Esophagus squamous epithelium (tissue), 5 donors: ENCODE measurements around the gene FABP7. TPM values are rescaled to one million over a fixed set of nuclear protein-coding genes. Genes with fewer than 3 reads are reported as not detected.

Source experiments
- DNase-seq: peaks from one replicate; lab custom pipeline; 2025; lab: John Stamatoyannopoulos, UW
- H3K27ac ChIP-seq, 4 donors: fragments of 200-600 bp; sonication (generic); one replicate each; pipeline ENCODE4 v1.5.1; 2016 to 2019; ENCODE audit warnings: mild to moderate bottlenecking in 1 of 4
- H3K27me3 ChIP-seq, 4 donors: fragments of 200-600 bp; sonication (generic); 1 replicate in 3 of 4; 2 replicates in 1 of 4; pipeline versions ENCODE4 v1.5.1 to v1.6.0; 2017 to 2021; ENCODE audit warnings: antibody characterized with exemption in 1 of 4
- H3K36me3 ChIP-seq, 3 donors: fragments of 200-600 bp; sonication (generic); one replicate each; pipeline ENCODE4 v1.5.1; 2016 to 2019
- H3K4me1 ChIP-seq, 3 donors: fragments of 200-600 bp; sonication (generic); one replicate each; pipeline ENCODE4 v1.5.1; 2017 to 2019
- H3K4me3 ChIP-seq, 4 donors: fragments of 200-600 bp; sonication (generic); 1 replicate in 3 of 4; 2 replicates in 1 of 4; pipeline ENCODE4 v1.5.1; 2016 to 2019; ENCODE audit warnings: mild to moderate bottlenecking in 2 of 4, moderate library complexity in 1 of 4
- H3K9me3 ChIP-seq, 3 donors: fragments of 200-600 bp; sonication (generic); one replicate each; pipeline ENCODE4 v1.5.1; 2016 to 2019
- POLR2A ChIP-seq, 4 donors: fragments of 450-650 bp; IDR thresholded peaks; one replicate each; pipeline ENCODE4 v1.6.1; 2017; ENCODE audit warnings: antibody characterized with exemption in 4 of 4, mild to moderate bottlenecking in 4 of 4, moderate library complexity in 3 of 4
- WGBS, 2 donors: methylation state at CpG; one replicate each; pipeline ENCODE4 v1.1.5; 2018; 5-methylcytosine and 5-hydroxymethylcytosine counted together
- intact Hi-C: fragments of 100-400 bp; cut with DNase I; formaldehyde crosslinking; loops from one replicate; pipeline ENCODE4 v1.15.0; 2022
- total RNA-seq, 4 donors: library from RNA; depleted of rRNA; stranded (reverse); fragments of >200 nt; gene quantifications; one replicate each; pipeline ENCODE4 v1.1.0, GENCODE V29; 2016
- TF ChIP-seq, protein P1 (sequence below), 6 experiments: fragments of 450-650 bp in 4 of 6; fragments of 200-600 bp in 2 of 6; sonication (generic) in 2 of 6; IDR thresholded peaks; one replicate each; pipeline ENCODE4 v1.5.1; 2016 to 2019; ENCODE audit warnings: antibody characterized with exemption in 6 of 6, mild to moderate bottlenecking in 4 of 6, moderate library complexity in 4 of 6
- donor health status: DM: yes; HTN: yes; CAD: no.

The FABP7 gene
- total RNA-seq, 4 donors from 2014 or later: not detected

DNA sequence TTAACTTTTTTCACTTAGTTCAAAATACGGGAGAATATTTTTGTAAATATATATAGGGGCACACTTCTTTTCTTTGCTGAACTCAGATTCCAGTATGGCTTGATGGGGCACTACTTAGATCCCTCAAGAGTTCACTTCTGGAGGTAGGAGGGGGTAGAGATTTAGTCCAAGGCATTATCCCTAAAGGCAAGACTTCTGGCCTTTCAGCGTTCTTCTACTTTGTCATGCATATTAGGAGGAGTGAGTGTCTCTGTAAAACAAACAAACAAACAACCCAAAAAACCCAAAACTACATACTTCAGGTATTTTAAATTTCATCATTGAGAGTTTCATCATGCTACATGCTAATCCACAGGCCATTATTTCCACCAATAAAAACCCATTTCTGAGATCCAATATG, 41.6 kb downstream of the FABP7 start:
- Histone ChIP-seq H3K27me3 (no peaks in the 10 kb centered on the region), H3K9me3 (no peaks in the 10 kb centered on the region), H3K27ac (no peak overlapping the region), H3K36me3 (no peaks in the 10 kb centered on the region), H3K4me1 (peaks cover 0 to 6% (median 0%) of the 10 kb centered on the region in 3 donors), H3K4me3 (no peak overlapping the region)
- DNase-seq: no peak
- intact Hi-C loops: no loop called here
- 52 to 65% methylated on average over 2 of the region's 2 CpGs for WGBS, 2 donors
- TF ChIP-seq, protein P1, sequence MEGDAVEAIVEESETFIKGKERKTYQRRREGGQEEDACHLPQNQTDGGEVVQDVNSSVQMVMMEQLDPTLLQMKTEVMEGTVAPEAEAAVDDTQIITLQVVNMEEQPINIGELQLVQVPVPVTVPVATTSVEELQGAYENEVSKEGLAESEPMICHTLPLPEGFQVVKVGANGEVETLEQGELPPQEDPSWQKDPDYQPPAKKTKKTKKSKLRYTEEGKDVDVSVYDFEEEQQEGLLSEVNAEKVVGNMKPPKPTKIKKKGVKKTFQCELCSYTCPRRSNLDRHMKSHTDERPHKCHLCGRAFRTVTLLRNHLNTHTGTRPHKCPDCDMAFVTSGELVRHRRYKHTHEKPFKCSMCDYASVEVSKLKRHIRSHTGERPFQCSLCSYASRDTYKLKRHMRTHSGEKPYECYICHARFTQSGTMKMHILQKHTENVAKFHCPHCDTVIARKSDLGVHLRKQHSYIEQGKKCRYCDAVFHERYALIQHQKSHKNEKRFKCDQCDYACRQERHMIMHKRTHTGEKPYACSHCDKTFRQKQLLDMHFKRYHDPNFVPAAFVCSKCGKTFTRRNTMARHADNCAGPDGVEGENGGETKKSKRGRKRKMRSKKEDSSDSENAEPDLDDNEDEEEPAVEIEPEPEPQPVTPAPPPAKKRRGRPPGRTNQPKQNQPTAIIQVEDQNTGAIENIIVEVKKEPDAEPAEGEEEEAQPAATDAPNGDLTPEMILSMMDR (IDR thresholded peaks at IDR 0.05): no peak
- TF ChIP-seq POLR2A (IDR thresholded peaks at IDR 0.05): no peak

DNA sequence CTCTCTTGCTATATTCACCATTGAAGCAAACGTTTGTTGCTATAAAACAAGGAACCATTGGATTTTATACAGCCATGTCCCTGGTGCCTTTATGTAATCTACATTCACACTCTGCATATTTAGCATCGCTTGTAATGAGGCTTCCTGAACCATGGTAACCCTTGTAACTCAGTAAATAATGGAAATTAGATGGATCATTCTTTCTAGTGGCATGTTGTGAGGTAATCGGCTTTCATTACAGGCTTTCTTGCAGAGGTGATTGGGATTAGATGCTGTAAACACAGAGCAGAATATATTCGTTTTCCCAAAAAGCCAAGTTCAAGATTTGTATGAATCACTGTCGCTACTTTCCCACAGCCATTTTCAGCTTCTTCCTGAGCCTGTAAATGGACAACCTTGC, 45.6 kb downstream of the FABP7 start:
- intact Hi-C loops: no loop called here

DNA sequence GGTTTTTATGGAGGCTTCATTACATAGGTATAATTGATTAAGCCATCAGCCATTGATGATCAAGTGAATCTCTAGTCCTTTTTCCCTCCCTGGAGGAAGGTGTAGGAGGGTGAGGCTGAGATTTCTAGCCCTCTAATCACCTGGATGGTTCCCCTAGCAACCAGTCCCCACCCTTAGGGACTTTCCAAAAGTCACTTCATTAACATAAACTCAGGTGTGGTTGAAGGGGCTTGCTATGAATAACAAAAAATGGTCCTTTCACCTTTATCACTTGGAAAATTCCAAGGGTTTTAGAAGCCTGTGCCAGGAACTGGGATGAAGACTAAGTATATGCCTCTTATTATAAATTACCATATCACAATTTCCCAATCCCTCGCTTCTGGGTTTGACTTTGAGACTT, 49.9 kb downstream of the FABP7 start:
- WGBS, 2 donors: 58 to 79% methylated on average over 1 of the region's 1 CpG
- no peaks in the 10 kb centered on the region for H3K4me1 ChIP-seq
- no peak for DNase-seq

More for the DNA sequence above, 45.6 kb downstream of the FABP7 start:
- Histone ChIP-seq H3K9me3 (no peaks in the 10 kb centered on the region), H3K27ac (no peak overlapping the region), H3K4me3 (no peak overlapping the region), H3K4me1 (no peaks in the 10 kb centered on the region), H3K36me3 (no peaks in the 10 kb centered on the region), H3K27me3 (no peaks in the 10 kb centered on the region)
- no peak for DNase-seq
- WGBS, 2 donors: 48 to 61% methylated on average over 5 of the region's 5 CpGs
- no peak for TF ChIP-seq POLR2A (IDR thresholded peaks at IDR 0.05)
- TF ChIP-seq, protein P1 (IDR thresholded peaks at IDR 0.05): no peak

DNA sequence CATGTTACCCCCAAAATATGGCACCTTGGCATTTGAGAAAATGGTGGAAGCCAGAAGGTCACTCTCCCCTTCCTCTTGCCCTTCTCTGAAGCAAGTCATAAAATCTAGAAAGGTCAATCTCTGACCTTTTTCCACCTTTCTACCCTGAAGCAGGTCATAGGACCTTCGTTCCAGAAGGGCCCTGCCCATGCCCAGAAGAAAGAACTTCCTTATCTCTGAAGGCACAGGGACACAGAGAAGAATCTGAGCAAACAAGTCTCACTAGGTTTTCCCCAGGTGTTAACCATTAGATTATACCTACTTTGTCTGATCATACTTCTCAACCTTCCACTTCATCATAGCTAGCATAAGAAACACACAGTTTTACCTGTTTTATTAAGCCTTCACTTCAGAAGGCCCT, 52.0 kb downstream of the FABP7 start:
- H3K36me3 ChIP-seq: no peaks in the 10 kb centered on the region
- H3K4me3 ChIP-seq: no peak overlapping the region
- 89% methylated on average over 1 of the region's 1 CpG; no CpG with 5 or more reads in 1 of the 2 donors for WGBS, 2 donors
- H3K9me3 ChIP-seq: no peaks in the 10 kb centered on the region
- TF ChIP-seq, protein P1 (IDR thresholded peaks at IDR 0.05): no peak
- no peak for TF ChIP-seq POLR2A (IDR thresholded peaks at IDR 0.05)
- no peaks in the 10 kb centered on the region for H3K4me1 ChIP-seq
- intact Hi-C loops: no loop called here
- no peak for DNase-seq
- H3K27ac ChIP-seq: no peak overlapping the region
- no peaks in the 10 kb centered on the region for H3K27me3 ChIP-seq

More for the DNA sequence above, 49.9 kb downstream of the FABP7 start:
- TF ChIP-seq, protein P1 (IDR thresholded peaks at IDR 0.05): no peak
- TF ChIP-seq POLR2A (IDR thresholded peaks at IDR 0.05): no peak
- no peaks in the 10 kb centered on the region for H3K27me3 ChIP-seq
- H3K27ac ChIP-seq: no peak overlapping the region
- intact Hi-C loops: no loop called here
- no peaks in the 10 kb centered on the region for H3K9me3 ChIP-seq
- H3K4me3 ChIP-seq: no peak overlapping the region
- no peaks in the 10 kb centered on the region for H3K36me3 ChIP-seq

DNA sequence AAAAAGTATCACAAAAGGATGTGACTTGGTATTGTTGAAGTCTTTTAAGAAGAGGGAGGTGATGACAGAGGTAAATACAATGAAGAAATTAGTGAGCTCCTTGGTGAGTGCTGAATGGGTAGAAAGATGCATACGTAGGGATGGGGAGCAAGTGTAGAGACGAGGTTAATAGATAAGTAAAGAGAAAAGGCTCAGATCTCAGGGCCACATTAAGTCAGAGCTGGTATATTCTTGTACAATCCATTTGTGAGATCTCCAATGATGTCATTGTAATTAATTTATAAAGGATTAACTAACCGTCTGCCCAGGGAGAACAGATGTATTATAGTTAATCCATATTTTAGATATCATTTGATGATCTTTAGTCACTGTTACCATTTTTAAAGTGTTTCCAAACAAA, 52.9 kb downstream of the FABP7 start:
- Histone ChIP-seq H3K4me3 (no peak overlapping the region), H3K9me3 (no peaks in the 10 kb centered on the region), H3K27me3 (no peaks in the 10 kb centered on the region), H3K36me3 (no peaks in the 10 kb centered on the region), H3K27ac (no peak overlapping the region), H3K4me1 (no peaks in the 10 kb centered on the region)
- intact Hi-C loops: no loop called here
- DNase-seq: no peak
- TF ChIP-seq, protein P1 (IDR thresholded peaks at IDR 0.05): no peak
- TF ChIP-seq POLR2A (IDR thresholded peaks at IDR 0.05): no peak
- WGBS, 2 donors: 58% methylated on average over 3 of the region's 3 CpGs
